ENCODE results near the gene ATP8A2.

ATP8A2 gene

DNA sequence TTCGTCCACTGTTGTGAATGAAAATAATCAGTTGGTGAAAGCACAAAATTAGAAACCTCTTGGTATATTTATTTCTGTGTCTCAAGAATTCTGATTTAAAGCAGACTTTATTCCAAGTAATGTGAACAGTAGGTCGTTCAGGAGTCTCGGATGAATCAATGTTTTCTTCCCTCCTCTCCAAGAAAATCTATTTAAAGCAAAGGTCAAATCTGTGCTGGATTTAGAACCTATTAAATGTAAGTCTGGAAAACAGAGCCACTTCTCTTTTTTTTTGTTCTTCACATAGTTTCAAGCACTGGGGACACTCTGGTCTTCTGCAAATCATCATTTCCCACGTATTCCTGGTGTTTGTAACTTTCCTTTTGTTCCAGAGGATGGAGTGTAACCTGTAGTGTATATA is 312.7 kb downstream of the ATP8A2 start:
- DNase-seq (ENCODE audit: low read depth): no peak

DNA sequence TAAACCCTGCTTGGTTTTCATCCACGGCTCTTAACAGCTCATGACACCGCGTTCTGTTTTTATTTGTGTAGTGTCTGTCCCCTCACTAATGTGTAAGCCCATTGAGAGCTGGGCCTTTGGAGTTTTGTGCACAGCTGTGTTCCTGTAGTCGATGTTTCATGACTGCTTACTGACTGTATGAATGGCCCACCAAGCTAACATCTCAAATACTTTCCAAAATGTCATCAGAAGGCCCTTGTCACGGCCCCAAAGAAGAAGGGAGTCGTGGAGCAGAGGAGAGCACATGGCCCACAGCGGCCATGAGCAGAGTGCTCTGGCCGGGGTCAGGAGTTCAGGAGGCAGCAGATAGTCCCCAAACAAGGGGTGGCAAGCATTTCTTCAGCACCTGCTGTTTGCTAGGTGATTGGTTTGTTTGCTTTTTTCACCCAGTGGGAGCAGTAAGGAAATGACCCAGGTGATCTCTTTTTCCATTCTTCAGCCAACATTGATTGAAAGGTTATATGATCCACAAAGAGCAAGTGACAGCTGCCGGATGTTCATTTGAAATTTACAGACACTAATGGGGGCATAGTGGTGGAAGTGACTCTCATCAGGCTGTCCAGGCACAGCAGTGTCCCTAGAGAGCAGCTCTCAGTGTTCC is 315.2 kb downstream of the ATP8A2 start:
- DNase-seq (ENCODE audit: low read depth): no peak

DNA sequence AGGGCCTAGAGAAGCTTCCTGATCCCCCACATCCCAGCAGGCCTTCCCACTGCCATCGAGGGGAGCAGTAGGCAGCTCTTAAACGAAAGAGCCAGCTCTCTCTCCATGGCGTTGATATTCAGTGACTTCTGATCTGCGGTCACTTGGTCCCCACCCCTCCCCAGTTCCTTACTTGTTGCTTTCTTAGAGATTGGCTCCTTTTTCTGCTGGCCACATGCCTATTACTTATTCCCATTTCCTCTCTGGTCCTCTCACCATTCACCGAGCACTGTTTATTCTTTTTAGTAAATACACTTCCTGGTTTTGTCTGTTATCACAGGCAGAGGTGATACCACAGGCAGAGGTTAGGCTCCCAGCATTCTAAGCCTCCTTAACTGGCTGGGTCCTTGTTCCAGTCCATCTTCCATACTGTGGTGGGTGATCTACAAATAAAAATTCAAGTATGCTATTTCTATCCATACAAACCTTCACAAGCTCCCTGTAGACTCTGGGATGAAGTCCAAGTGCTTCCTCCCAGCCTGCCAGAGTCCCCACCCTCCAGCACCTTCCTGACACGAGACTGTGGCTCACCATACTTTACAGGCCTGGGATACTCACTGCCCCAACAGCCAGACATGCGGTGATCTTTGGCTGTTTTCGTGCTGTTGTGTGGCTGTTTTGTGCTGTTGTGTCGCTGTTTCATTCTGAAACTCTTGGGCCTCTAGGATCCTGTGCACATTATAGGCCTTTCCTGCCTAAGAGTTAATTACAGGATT is 315.9 kb downstream of the ATP8A2 start:
- DNase-seq (ENCODE audit: low read depth): no peak

DNA sequence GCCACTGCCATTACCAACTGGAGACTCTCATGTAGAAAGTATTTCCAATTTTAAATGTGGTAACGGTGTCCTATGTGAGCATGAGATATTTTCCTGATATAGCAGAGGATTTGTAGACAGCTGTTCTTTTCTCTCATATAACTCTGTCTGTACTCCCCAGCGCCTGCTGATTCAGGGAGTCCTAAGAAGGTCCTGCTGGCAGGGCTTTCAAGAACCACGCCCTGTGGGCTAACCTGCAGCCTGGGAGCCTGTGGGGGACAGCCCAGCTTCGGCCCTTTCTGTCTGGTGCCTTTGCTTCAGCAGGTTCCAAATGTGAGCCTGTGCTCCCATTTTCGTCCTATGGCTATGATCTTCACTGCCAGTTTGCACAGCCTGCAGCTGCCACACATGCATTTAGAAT is 316.8 kb downstream of the ATP8A2 start:
- no peak for DNase-seq (ENCODE audit: low read depth)

DNA sequence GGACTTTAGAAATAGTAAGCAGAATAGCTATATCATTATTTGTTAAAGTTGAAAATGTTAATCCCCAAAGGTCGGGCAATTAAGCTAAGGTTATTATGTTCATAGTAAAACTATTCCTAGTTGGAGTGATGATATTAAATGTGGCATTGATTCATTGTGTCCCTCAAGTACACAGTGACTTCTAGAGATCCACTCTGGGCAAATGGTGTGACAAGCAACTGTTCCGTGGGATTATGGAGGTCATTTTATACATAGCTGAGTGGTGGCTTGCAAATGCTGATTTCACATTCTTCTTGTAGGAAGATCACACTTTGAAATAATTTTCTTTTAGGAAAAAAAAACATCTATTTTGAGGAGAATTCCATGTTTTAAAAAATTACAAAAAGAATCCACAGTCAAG is 317.8 kb downstream of the ATP8A2 start:
- no peak for DNase-seq (ENCODE audit: low read depth)

DNA sequence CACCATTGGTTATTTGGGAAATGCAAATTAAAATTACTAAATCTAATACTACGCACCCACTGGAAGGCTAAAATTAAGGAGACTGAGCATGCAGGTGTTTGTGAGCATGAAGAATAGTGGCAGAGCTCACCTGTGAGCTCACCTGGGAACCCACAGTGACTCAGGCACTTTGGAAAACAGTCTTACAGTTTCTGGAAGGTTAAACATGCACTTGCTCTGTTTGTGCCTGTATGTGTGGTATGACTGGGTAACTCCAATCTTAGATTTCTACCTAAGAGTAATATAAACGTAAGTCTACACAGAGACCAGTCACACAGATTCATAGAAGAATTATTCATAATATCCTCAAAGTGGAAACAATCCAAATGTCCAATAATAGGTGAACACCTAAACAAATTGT is 318.8 kb downstream of the ATP8A2 start:
- DNase-seq (ENCODE audit: low read depth): no peak

DNA sequence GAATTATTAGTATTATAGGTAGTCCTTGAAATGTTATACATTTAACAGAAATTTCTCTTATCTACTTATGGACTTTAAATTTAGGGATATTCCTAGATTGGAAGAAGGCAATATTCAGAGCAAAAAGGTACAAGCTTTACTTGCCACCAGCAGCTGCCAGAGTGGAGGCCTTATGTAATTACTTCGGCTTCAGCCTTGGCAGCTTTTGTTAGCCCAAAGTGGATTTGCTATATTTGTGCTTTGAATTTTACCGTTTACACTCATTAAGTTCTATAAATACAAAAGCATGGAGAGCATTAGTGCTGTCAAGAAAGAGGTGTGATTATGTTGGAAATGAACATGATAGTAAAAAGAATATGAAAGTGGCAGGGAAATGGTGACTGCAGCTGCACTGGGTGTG is 319.9 kb downstream of the ATP8A2 start:
- DNase-seq (ENCODE audit: low read depth): no peak

DNA sequence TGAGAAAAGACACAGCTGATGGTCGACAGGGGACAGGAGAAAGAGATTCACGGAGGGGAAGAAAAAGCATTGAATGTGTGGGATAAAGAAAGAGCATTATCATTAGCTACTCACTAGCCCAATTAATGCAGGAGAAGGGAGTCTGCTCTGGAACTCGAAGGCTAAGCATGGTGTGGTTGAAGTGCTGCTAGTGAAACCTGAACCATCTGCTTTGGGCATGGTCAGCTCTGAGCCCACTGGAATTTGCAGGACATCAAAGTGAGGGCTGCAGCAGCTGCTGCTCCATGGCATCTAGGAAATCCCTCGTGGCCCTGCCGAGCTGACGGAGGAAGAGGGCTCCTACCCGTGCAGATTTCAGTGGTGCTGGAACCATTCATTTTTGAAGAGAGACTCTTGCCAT is 320.3 kb downstream of the ATP8A2 start:
- DNase-seq (ENCODE audit: low read depth): no peak

DNA sequence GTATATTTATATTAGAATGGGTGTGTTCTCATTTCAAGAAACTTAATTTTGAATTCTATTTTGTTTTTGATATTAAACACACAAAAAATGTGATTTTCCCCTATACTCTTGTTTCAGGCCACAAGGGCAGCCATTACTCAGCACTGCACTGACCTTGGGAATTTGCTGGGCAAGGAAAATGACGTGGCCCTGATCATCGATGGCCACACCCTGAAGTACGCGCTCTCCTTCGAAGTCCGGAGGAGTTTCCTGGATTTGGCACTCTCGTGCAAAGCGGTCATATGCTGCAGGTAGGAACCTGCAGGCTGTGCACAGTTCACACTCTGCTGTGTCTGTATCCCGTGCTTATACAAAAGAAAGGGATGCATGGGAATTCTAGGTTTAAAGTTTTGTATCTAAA is 327.3 kb downstream of the ATP8A2 start:
- DNase-seq (ENCODE audit: low read depth): no peak

DNA sequence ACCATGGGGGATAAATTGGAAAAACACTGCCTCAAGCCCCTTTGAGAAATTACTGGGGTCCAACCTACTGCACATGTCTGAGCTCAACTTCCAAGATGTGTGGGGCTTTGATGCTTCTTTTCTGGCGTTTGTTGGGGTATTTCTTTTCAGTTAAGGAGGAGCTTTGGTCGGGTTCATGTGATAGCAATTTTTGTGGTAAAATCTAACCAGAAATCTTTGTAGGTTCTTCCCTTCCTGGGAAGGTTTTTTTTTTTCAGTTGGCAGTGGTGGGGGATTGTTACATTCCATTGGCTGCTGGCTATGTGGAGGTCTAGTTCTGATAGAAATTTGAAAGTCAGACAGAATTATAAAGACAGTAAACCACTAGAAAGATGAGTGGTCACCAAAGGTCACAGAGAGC is 327.8 kb downstream of the ATP8A2 start:
- no peak for DNase-seq (ENCODE audit: low read depth)

DNA sequence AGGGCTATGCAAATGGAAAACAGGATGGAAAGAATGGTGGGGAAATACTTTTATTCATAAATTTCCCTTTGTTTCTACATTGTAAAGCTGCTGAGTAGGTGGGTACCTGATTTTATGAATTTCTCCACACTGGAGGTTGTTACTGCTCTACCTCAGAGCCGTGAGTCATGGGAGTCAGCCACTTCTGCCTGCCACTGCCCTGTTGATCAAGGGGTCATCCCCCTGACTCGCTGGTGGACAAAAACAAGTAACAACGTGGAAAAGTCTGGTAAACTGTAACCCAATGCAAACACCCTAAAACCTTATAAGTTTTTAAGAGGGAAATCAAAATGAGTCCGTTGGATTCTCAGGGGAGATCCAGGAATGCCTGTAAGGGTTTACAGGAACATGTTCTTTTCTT is 329.5 kb downstream of the ATP8A2 start:
- no peak for DNase-seq (ENCODE audit: low read depth)

GRCh38 chr13:25702386-25702785 is 330.6 kb downstream of the ATP8A2 start:
- no peak for DNase-seq (ENCODE audit: low read depth)

DNA sequence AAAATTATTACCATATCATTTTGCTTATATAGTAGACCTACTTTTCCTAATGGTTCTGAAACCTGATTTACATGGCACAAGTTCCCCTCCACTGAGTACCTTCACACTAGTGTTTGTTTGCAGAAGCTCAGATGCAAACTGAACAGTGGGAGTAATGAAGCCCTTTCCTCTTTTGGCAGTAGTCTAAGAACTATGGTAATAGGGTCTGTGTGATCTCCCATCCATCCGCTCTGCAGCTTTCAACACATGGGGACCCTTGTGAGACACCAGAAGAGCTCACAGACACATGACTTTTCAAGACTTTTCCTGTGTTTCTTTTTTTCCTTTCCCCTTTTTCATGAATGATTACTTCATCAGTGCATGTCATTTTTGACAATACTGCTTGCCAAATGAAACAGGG is 336.0 kb downstream of the ATP8A2 start:
- no peak for DNase-seq (ENCODE audit: low read depth)

DNA sequence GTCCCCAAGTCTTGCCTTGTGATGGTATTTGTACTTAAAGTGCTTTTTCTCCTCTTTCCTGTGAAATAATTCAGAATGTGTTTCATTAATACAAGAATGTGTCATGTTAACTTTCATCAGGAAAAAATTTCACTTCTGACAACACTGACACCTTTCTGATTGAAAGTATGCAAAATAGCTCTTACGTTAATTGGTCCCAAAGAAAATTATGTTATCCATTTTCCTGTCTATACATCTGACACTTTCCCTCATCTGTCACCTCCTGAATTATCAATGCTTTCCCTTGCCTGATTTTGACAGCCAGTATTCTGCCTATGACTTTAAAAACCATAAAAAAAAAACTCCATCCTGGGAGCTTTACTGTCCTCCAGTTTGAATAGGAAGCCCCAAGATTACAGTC is 336.5 kb downstream of the ATP8A2 start:
- no peak for DNase-seq (ENCODE audit: low read depth)

- DNase-seq (ENCODE audit: low read depth): no peak
Measured at GRCh38 chr13:25709088-25709487, 337.3 kb downstream of the ATP8A2 start.

- DNase-seq (ENCODE audit: low read depth): no peak
Measured at GRCh38 chr13:25715760-25716159, 344.0 kb downstream of the ATP8A2 start.

DNA sequence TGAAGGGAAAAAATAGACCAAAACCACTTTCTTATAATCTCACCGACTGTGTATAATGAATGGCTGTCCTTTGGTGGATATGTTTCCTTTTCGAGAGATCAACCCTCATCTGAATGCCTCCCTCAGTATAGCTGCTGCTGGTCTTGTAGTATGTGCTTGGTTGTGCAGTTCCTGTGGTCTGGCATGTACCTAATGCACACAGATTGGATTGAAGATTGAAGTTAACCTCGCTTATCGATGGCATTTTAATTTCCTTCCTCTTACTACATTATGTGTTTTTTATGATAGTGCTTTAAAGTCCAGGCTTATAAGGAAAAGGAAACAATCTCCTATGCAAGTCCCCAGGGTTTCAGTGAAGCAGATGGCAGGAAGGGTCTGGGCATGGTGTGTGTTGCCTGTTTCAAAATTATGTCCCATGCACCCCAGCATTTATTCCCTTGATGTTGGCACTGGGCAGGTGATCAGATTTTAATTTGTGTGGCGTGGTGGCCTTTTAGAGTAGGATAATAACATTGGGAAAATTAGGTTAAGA is 346.0 kb downstream of the ATP8A2 start:
- no peak for DNase-seq (ENCODE audit: low read depth)

- no peak for DNase-seq (ENCODE audit: low read depth)
Measured at GRCh38 chr13:25719666-25720065, 347.9 kb downstream of the ATP8A2 start.

DNA sequence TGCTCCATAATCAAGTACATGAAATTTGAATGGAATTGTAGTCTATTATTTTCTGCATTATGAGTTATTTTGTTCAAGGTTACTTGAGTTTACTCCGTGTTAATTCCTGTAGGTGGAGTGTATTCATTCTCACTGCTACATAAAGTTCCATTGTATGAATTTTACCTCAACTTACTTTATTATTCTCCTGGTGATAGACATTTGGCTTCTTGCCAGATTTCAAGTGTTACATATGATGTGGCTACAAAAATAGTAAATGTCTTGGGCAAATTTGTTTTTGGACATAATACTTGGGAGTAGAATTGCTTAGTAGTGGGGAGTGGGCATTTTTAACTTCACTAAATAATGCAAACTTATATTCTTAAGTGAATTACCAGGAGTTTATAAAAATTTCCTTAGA is 351.1 kb downstream of the ATP8A2 start:
- DNase-seq (ENCODE audit: low read depth): no peak

DNA sequence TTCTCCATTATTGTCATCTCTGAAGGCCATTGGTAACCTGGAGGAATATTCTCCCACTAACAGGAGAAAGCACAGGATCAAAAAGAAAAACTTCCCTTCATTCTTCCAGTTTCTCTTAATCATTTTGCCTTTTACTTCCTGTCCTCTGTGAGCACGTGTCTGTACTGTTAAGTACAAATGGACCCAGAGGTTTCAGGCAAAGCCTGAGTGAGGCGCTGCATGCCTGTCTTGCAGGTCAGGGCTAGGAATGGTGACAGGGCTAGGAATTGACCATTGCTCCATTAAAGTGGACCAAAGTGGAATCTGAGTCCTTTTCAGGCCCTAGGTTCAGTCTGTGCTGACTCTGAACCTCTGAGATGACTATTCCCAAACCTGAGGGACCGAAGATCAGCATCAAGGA is 353.3 kb downstream of the ATP8A2 start:
- DNase-seq (ENCODE audit: low read depth): no peak

DNA sequence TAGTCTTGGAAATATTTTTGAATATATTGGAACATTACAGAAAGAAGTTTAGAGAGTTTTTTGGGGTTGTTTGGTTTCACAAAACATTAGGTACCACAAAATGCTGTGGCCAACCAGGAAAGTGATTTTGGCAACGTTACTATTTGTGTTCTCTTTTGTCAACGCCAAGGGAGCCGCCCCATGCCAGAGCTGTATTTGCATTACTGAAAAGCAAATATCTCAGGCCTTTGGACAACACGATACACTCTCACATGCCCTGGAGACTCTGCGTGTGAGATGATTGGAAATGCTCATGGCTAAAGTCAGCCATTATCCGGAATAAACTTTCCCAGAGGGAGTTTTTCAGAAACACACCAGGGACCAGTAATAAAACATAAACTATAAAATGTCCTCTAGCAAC is 355.5 kb downstream of the ATP8A2 start:
- no peak for DNase-seq (ENCODE audit: low read depth)

DNA sequence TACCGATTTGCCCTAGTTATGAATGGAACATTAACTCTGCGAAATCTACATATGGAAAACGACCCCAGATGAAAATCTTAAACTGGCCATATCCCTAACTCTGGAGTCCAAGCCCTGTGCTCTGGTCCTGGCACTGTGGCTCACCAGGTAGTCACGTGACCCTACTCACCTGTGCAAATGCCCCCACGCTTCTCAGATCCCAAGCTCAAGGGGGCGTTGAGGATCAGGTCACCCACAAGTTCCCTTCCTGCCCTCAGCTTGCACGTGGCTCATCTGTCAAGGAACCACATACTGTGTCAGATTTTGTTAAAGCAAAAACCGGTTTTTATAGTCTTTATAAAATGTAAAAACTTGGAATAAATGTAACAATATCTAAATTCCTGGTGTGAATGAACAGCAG is 356.0 kb downstream of the ATP8A2 start:
- no peak for DNase-seq (ENCODE audit: low read depth)

DNA sequence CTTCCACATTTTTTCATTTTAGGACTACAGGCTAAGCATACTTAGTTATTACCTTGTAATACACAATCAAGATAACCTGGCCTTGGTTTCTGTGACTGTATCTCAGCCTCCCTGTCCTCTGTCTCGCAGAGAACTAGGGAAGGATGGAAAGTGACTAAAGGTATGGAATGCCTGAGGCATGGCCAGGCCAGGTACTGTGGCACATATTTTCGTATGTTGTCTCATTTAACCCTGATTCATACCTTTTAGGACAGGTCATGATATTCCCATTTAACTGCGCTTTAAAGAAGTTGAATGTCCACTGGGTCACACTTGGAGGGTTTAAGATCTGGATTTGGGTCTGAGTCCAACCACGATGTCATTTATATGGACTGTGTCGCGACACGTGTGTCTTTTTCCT is 357.4 kb downstream of the ATP8A2 start:
- DNase-seq (ENCODE audit: low read depth): no peak

DNA sequence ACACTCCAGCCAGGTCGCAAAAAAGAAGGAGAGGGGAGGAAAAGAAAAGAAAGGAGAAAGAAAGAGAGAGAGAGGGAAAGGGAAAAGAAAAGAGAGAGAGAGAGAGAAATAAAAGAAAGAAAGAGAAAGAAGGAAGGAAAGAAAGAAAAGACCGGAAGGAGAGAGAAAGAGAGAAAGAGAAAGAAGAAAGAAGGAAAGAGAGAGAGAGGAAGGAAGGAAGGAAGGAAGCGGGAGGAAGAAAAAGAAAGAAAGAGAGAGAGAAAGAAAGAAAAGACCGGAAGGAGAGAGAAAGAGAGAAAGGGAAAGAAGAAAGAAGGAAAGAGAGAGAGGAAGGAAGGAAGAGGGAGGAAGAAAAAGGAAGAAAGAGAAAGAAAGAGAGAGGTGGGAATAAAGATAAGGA is 359.3 kb downstream of the ATP8A2 start:
- no peak for DNase-seq (ENCODE audit: low read depth)

Data from GM04504 (cell line).